Measurements from ENCODE around the gene PHACTR1. TPM values are rescaled to one million over a fixed set of nuclear protein-coding genes. Genes with fewer than 3 reads are reported as not detected.

Gene PHACTR1
- polyA plus RNA-seq, 1 donor = 7.0 TPM

GRCh38 chr6:13284646-13285045 is 568.1 kb downstream of the PHACTR1 start:
- no peak for DNase-seq (ENCODE audit: low read depth)

- DNase-seq (ENCODE audit: low read depth) = no peak
Measured at GRCh38 chr6:13285705-13286104, 569.1 kb downstream of the PHACTR1 start.

GRCh38 chr6:13286181-13286580 is 569.6 kb downstream of the PHACTR1 start:
- DNase-seq (ENCODE audit: low read depth) = no peak

GRCh38 chr6:13287104-13287503 is 570.5 kb downstream of the PHACTR1 start:
- DNase-seq (ENCODE audit: low read depth) = no peak

GRCh38 chr6:13288481-13288880 is 571.9 kb downstream of the PHACTR1 start:
- no peak for DNase-seq (ENCODE audit: low read depth)

GRCh38 chr6:13288969-13289391 is 572.4 kb downstream of the PHACTR1 start:
- no peak for DNase-seq (ENCODE audit: low read depth)

- no peak for DNase-seq (ENCODE audit: low read depth)
Measured at GRCh38 chr6:13289789-13290318, 573.3 kb downstream of the PHACTR1 start.

- no peak for DNase-seq (ENCODE audit: low read depth)
Measured at GRCh38 chr6:13290335-13290734, 573.8 kb downstream of the PHACTR1 start.

- no peak for DNase-seq (ENCODE audit: low read depth)
Measured at GRCh38 chr6:13292774-13293173, 576.2 kb downstream of the PHACTR1 start.

GRCh38 chr6:13294499-13295069 is 578.0 kb downstream of the PHACTR1 start:
- no peak for DNase-seq (ENCODE audit: low read depth)

GRCh38 chr6:13295576-13295975 is 579.0 kb downstream of the PHACTR1 start:
- no peak for DNase-seq (ENCODE audit: low read depth)

- DNase-seq (ENCODE audit: low read depth) = no peak
Measured at GRCh38 chr6:13296536-13296997, 580.0 kb downstream of the PHACTR1 start.

- DNase-seq (ENCODE audit: low read depth) = no peak
Measured at GRCh38 chr6:13297391-13297790, 580.8 kb downstream of the PHACTR1 start.

GRCh38 chr6:13298446-13298845 is 581.9 kb downstream of the PHACTR1 start:
- no peak for DNase-seq (ENCODE audit: low read depth)

- DNase-seq (ENCODE audit: low read depth) = no peak
Measured at GRCh38 chr6:13299403-13299821, 582.8 kb downstream of the PHACTR1 start.

- no peak for DNase-seq (ENCODE audit: low read depth)
Measured at GRCh38 chr6:13299918-13300317, 583.4 kb downstream of the PHACTR1 start.

GRCh38 chr6:13300643-13301590 is 584.4 kb downstream of the PHACTR1 start:
- DNase-seq (ENCODE audit: low read depth) = no peak

GRCh38 chr6:13302291-13302690 is 585.7 kb downstream of the PHACTR1 start:
- DNase-seq (ENCODE audit: low read depth) = no peak

GRCh38 chr6:13302751-13303667 is 586.4 kb downstream of the PHACTR1 start:
- DNase-seq (ENCODE audit: low read depth) = peak; percentile 22

- DNase-seq (ENCODE audit: low read depth) = peak; percentile 68
Measured at GRCh38 chr6:13303668-13304017, 587.1 kb downstream of the PHACTR1 start.

- DNase-seq (ENCODE audit: low read depth) = no peak
Measured at GRCh38 chr6:13304101-13304500, 587.5 kb downstream of the PHACTR1 start.

All from forelimb muscle (tissue), 1 donor.